D721Med (cell line): ENCODE data around the gene MTSS2.

ENCODE experiments used
- DNase-seq: peaks from one replicate; pipeline ENCODE4 v3.0.0; 2011; ENCODE audit warnings: low spot score; ENCODE audit not compliant: insufficient read length
- FAIRE-seq: peaks from 2 replicates; lab custom pipeline; 2011; peaks lifted over from hg19 to GRCh38; lab: Jason Lieb, UNC
- CTCF ChIP-seq: IDR thresholded peaks from 2 replicates; pipeline ENCODE4 v1.5.1; 2012; ENCODE audit warnings: mild to moderate bottlenecking, control low read depth; ENCODE audit not compliant: insufficient read depth; ENCODE audit errors: missing control alignments

MTSS2 gene

GRCh38 chr16:70713824-70714223 is 28.0 kb upstream of the MTSS2 start:
- no peak for TF ChIP-seq CTCF
- DNase-seq (no peak), FAIRE-seq (no peak)

GRCh38 chr16:70713342-70713741 is 27.5 kb upstream of the MTSS2 start:
- FAIRE-seq (no peak), DNase-seq (no peak)
- TF ChIP-seq CTCF: no peak

GRCh38 chr16:70712942-70713341 is 27.1 kb upstream of the MTSS2 start:
- DNase-seq: no peak
- no peak for FAIRE-seq
- no peak for TF ChIP-seq CTCF

- TF ChIP-seq CTCF: no peak
- FAIRE-seq (no peak), DNase-seq (no peak)
Measured at GRCh38 chr16:70712359-70712758, 26.5 kb upstream of the MTSS2 start.

GRCh38 chr16:70711211-70712031 is 25.6 kb upstream of the MTSS2 start:
- TF ChIP-seq CTCF: no peak
- DNase-seq: no peak
- FAIRE-seq: no peak

- TF ChIP-seq CTCF: no peak
- DNase-seq (no peak), FAIRE-seq (no peak)
Measured at GRCh38 chr16:70710422-70711210, 24.8 kb upstream of the MTSS2 start.
